OCI-LY7 (cell line): ENCODE measurements around the gene B4GALNT4. TPM values are rescaled to one million over a fixed set of nuclear protein-coding genes. Genes with fewer than 3 reads are reported as not detected.
"Not testable (repeated sequence)": the region's sequence is repeated elsewhere in the genome, so short reads cannot be mapped to it uniquely, and the experiment has no call there.

Experiments used
- BruUV-seq: library from RNA; stranded (reverse); fragments of 400-500 nt; replicated peaks from 2 replicates; lab custom pipeline; 2021; lab: Mats Ljungman, UMichigan
- CTCF ChIA-PET: fragments of 300-600 bp; sonication (Branson Sonifier 250); formaldehyde crosslinking; loops from one replicate; lab custom pipeline; 2022; ENCODE audit warnings: antibody characterized with exemption; ENCODE audit not compliant: unreplicated experiment; lab: Charles Lee
- POLR2A ChIA-PET: fragments of 300-600 bp; sonication (Branson Sonifier 250); formaldehyde crosslinking; loops from one replicate; lab custom pipeline; 2022; ENCODE audit warnings: antibody characterized with exemption; lab: Charles Lee
- DNase-seq: peaks from one replicate; pipeline ENCODE4 v3.0.0-alpha.2; 2015; ENCODE audit warnings: low spot score
- H2AFZ ChIP-seq: fragments of 200-600 bp; sonication (generic), shearing (Covaris generic); 2 replicates; pipeline ENCODE4 v1.6.1; 2014; ENCODE audit warnings: mild to moderate bottlenecking, antibody characterized with exemption, low read length, moderate library complexity
- H3K27ac ChIP-seq: fragments of 200-600 bp; sonication (generic); 2 replicates; pipeline ENCODE4 v1.5.1; 2014; ENCODE audit warnings: mixed run types, low read depth, mild to moderate bottlenecking, moderate library complexity, low read length, inconsistent platforms; ENCODE audit not compliant: poor library complexity, severe bottlenecking
- H3K36me3 ChIP-seq: fragments of 200-600 bp; sonication (generic); 2 replicates; pipeline ENCODE4 v1.6.1; 2014; ENCODE audit warnings: mild to moderate bottlenecking, antibody characterized with exemption, low read length, moderate library complexity, mixed read lengths; ENCODE audit not compliant: insufficient read depth
- H3K4me1 ChIP-seq: fragments of 200-600 bp; sonication (generic); 2 replicates; pipeline ENCODE4 v1.5.1; 2014; ENCODE audit warnings: mild to moderate bottlenecking, low read length; ENCODE audit not compliant: insufficient read depth, poor library complexity, severe bottlenecking
- H3K4me2 ChIP-seq: fragments of 200-600 bp; sonication (generic); 2 replicates; pipeline ENCODE4 v1.6.1; 2014; ENCODE audit warnings: mild to moderate bottlenecking, low read length
- H3K4me3 ChIP-seq: fragments of 200-600 bp; sonication (generic); 2 replicates; pipeline ENCODE4 v1.5.1; 2014; ENCODE audit warnings: mild to moderate bottlenecking, low read depth, low read length; ENCODE audit not compliant: poor library complexity, severe bottlenecking
- H3K79me2 ChIP-seq: fragments of 200-600 bp; sonication (generic); 2 replicates; pipeline ENCODE4 v1.6.1; 2016; ENCODE audit warnings: low read depth, mild to moderate bottlenecking, low read length, moderate library complexity, mixed read lengths; ENCODE audit not compliant: insufficient read depth
- H3K9me2 ChIP-seq: fragments of 200-600 bp; sonication (generic); 2 replicates; pipeline ENCODE4 v1.6.1; 2016; ENCODE audit warnings: mild to moderate bottlenecking, low read length, mixed read lengths; ENCODE audit not compliant: insufficient read depth
- H3K9me3 ChIP-seq: fragments of 200-600 bp; sonication (generic); 2 replicates; pipeline ENCODE4 v1.6.1; 2014; ENCODE audit warnings: mild to moderate bottlenecking, mixed run types, low read length, mixed read lengths
- H4K20me1 ChIP-seq: fragments of 200-600 bp; sonication (generic); 2 replicates; pipeline ENCODE4 v1.6.1; 2014; ENCODE audit warnings: mild to moderate bottlenecking, antibody characterized with exemption, low read length, moderate library complexity, mixed read lengths; ENCODE audit not compliant: insufficient read depth
- EZH2phosphoT487 ChIP-seq: fragments of 200-600 bp; sonication (generic); IDR thresholded peaks from 2 replicates; pipeline ENCODE4 v1.6.1; 2018; ENCODE audit warnings: low read depth, borderline replicate concordance, mild to moderate bottlenecking, mixed run types, antibody characterized with exemption, low read length, moderate library complexity, mixed read lengths
- intact Hi-C: fragments of 100-400 bp; cut with micrococcal nuclease; formaldehyde crosslinking; loops from one replicate; pipeline ENCODE4 v1.10.0; 2022; ENCODE audit not compliant: unreplicated experiment
- total RNA-seq, 2 experiments: library from RNA; depleted of rRNA in 1 of 2; stranded (reverse); fragments of >200 nt in 1 of 2; shearing (Covaris generic) in 1 of 2; gene quantifications; 2 replicates each; pipeline ENCODE4 v1.2.3, GENCODE V29; 2014 to 2022
- TF ChIP-seq, protein P1 (sequence below): fragments of 200-600 bp; sonication (generic); conservative IDR thresholded peaks from 2 replicates; pipeline ENCODE4 v1.5.1; 2014; ENCODE audit warnings: mild to moderate bottlenecking, antibody characterized with exemption, low read length, moderate library complexity, mixed read lengths

Gene B4GALNT4
- total RNA-seq, 2 experiments from 2014 or later = not detected

- no peaks in the 10 kb centered on the region for H3K79me2 ChIP-seq
- no peak for DNase-seq
- no peak overlapping the region for H2AFZ ChIP-seq
- H3K27ac ChIP-seq = no peak overlapping the region
- ChIA-PET POLR2A (interaction anchor here (0.6 kb wide), 1 partner anchor 97 kb away, joined by 3 read pairs; no protein-coding TSS in a partner anchor), CTCF (no interaction called here)
- no peak overlapping the region for H3K4me2 ChIP-seq
- no peaks in the 10 kb centered on the region for H3K36me3 ChIP-seq
- H3K9me3 ChIP-seq = no peaks in the 10 kb centered on the region
- H3K9me2 ChIP-seq = no peaks in the 10 kb centered on the region
- no peak for TF ChIP-seq EZH2phosphoT487
- no peaks in the 10 kb centered on the region for H4K20me1 ChIP-seq
- BruUV-seq = no TSS peak
- H3K4me3 ChIP-seq = no peak overlapping the region
- no peaks in the 10 kb centered on the region for H3K4me1 ChIP-seq
- intact Hi-C loops = no loop called here
These were observed 29.5 kb downstream of the B4GALNT4 start for GRCh38 chr11:398826-399225.

DNA sequence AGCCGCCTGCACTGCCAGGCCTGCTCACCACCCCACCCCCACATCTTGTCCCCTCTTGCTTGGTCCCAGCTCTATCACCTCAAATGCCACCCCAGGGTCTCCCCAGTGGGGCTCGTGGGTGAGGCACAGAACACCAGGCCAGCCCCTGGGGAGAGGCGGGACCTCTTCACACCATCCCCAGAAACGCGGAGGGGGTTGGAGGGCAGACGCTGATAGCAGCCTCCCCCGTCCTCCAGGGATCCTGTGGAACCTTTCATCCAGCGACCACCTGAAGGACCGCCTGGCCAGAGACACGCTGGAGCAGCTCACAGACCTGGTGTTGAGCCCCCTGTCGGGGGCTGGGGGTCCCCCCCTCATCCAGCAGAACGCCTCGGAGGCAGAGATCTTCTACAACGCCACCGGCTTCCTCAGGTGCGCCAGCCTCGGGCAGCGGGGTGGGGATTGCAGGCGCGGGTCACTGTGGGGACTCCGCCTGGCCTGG lies 30.5 kb downstream of the B4GALNT4 start:
- no peaks in the 10 kb centered on the region for H3K4me1 ChIP-seq
- H3K9me2 ChIP-seq = no peaks in the 10 kb centered on the region
- no peak overlapping the region for H3K4me2 ChIP-seq
- POLR2A ChIA-PET = no interaction called here
- BruUV-seq = no TSS peak
- H3K27ac ChIP-seq = no peak overlapping the region
- DNase-seq = no peak
- CTCF ChIA-PET = no interaction called here
- H4K20me1 ChIP-seq = no peaks in the 10 kb centered on the region
- H2AFZ ChIP-seq = no peak overlapping the region
- H3K4me3 ChIP-seq = no peak overlapping the region
- no peak for TF ChIP-seq EZH2phosphoT487
- TF ChIP-seq, protein P1, sequence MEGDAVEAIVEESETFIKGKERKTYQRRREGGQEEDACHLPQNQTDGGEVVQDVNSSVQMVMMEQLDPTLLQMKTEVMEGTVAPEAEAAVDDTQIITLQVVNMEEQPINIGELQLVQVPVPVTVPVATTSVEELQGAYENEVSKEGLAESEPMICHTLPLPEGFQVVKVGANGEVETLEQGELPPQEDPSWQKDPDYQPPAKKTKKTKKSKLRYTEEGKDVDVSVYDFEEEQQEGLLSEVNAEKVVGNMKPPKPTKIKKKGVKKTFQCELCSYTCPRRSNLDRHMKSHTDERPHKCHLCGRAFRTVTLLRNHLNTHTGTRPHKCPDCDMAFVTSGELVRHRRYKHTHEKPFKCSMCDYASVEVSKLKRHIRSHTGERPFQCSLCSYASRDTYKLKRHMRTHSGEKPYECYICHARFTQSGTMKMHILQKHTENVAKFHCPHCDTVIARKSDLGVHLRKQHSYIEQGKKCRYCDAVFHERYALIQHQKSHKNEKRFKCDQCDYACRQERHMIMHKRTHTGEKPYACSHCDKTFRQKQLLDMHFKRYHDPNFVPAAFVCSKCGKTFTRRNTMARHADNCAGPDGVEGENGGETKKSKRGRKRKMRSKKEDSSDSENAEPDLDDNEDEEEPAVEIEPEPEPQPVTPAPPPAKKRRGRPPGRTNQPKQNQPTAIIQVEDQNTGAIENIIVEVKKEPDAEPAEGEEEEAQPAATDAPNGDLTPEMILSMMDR = no peak
- H3K36me3 ChIP-seq = no peaks in the 10 kb centered on the region
- intact Hi-C loops = no loop called here
- H3K9me3 ChIP-seq = no peaks in the 10 kb centered on the region
- no peaks in the 10 kb centered on the region for H3K79me2 ChIP-seq

- POLR2A ChIA-PET = no interaction called here
- H3K4me3 ChIP-seq = no peak overlapping the region
- H3K4me2 ChIP-seq = no peak overlapping the region
- no peaks in the 10 kb centered on the region for H3K36me3 ChIP-seq
- no peaks in the 10 kb centered on the region for H3K9me2 ChIP-seq
- no peaks in the 10 kb centered on the region for H3K9me3 ChIP-seq
- no peaks in the 10 kb centered on the region for H4K20me1 ChIP-seq
- no peak for DNase-seq
- H3K79me2 ChIP-seq = no peaks in the 10 kb centered on the region
- no peaks in the 10 kb centered on the region for H3K4me1 ChIP-seq
- H2AFZ ChIP-seq = no peak overlapping the region
- intact Hi-C loops = no loop called here
- CTCF ChIA-PET = no interaction called here
- BruUV-seq = no TSS peak
- TF ChIP-seq, protein P1 = no peak
- no peak for TF ChIP-seq EZH2phosphoT487
- H3K27ac ChIP-seq = no peak overlapping the region
These were observed 31.0 kb downstream of the B4GALNT4 start for GRCh38 chr11:400241-400689.

DNA sequence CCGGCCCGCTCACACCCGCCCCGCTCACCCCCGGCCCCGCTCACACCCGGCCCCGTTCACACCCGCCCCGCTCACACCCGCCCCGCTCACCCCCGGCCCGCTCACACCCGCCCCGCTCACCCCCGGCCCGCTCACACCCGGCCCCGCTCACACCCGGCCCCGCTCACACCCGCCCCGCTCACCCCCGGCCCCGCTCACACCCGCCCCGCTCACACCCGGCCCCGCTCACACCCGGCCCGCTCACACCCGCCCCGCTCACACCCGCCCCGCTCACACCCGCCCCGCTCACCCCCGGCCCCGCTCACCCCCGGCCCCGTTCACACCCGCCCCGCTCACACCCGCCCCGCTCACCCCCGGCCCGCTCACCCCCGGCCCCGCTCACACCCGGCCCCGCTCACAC lies 31.9 kb downstream of the B4GALNT4 start:
- H3K27ac ChIP-seq, intact Hi-C loops, H3K4me3 ChIP-seq, BruUV-seq, H3K4me1 ChIP-seq, H4K20me1 ChIP-seq, CTCF ChIA-PET, H3K9me3 ChIP-seq, DNase-seq, H3K36me3 ChIP-seq, POLR2A ChIA-PET, H3K79me2 ChIP-seq, H3K9me2 ChIP-seq, H3K4me2 ChIP-seq, H2AFZ ChIP-seq: not testable (repeated sequence)
